LHCN-M2 (cell line): ENCODE results near the gene APLF. TPM values are rescaled to one million over a fixed set of nuclear protein-coding genes. Genes with fewer than 3 reads are reported as not detected.
"Not testable (repeated sequence)": the region's sequence is repeated elsewhere in the genome, so short reads cannot be mapped to it uniquely, and the experiment has no call there.

ENCODE experiments used
- DNase-seq: peaks from one replicate; pipeline ENCODE4 v3.0.0-alpha.2; 2012; ENCODE audit warnings: low read depth
- total RNA-seq: library from RNA; depleted of rRNA; stranded (reverse); fragments of >200 nt; gene quantifications from 2 replicates; pipeline ENCODE4 v1.2.3, GENCODE V29; 2014

The APLF gene
- total RNA-seq, 1 experiment from 2014 or later: 3.4 TPM

DNA sequence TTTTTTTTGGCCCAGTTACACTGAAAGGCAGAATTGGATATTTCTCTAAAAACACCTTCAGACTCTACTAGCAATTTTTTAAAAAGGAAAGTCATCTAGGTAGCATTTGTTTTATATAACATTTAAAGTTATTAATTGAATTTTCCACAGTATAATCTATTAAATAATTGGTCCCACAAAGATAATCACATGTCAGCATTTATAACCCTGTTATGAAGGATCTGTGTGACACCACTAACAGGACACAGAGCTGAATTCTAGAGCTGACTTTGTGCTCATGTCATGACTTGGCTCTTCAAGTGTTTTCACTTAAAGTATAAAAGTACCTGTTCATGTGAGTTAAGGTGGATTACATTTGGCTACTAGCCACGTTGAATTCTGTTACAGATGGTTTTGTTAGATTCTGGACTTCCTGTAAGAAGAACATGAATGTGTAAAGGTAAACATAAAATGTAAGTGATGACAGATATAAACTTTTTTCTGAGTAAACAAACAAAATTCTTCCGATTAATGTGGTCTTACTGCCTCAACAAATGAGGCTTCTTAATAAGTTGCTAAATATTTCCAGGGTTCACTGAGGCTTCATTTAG, 106.9 kb downstream of the APLF start:
- no peak for DNase-seq

DNA sequence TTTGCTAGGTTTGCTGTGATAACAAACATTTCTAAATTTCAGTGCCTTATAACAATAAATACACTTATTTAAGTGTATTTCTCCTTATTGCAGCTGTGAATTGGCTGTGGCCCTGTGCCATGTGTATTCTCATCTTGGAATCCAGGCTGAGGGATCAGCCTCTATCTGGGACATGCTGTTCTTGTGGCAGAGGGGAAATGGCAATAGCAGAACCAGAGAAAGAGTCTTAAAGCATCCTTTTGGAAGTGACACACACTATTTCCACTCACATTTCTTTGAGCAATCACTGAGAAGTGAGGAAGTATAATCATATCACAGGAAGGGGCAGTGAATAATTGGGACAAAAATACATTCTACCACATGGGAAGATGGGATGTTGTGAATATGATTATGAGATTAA, 109.8 kb downstream of the APLF start:
- DNase-seq: peak; percentile 55

DNA sequence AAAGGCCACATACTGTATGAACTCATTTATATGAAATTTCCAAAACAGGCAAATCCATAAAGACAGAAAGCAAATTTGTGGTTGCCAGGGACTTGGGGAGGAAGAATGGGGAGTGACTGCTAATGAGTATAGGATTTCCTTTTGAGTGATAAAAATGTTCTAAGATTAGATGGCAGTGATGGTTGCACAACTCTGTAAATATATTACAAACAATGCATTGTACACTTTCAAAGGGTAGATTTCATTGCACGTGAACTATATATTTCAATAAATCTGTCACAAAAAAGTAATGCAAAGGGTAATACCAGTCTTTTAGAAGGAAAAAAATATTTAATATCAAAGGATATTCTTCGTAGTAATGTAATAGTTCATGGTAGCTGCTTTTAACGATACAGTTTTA, 112.3 kb downstream of the APLF start:
- DNase-seq: no peak

DNA sequence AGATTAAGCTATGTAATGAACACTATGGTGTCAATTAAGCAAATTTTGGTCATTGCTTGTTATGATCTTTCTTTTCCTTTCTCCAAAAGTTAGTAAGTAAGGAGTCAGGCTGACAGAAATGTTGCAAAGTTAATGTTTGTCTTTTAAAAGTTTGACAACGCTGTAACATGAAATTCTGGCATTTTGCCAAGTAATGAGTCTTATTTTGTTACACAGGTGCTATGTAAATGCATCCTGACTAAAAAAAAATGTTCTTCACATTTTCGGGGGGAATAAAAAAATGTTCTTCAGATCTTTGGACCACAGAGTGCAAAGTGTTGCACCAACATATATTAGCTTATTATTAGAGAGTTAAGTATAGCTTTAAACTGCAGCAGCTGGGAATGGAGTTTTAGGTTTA, 121.2 kb downstream of the APLF start:
- DNase-seq: no peak

DNA sequence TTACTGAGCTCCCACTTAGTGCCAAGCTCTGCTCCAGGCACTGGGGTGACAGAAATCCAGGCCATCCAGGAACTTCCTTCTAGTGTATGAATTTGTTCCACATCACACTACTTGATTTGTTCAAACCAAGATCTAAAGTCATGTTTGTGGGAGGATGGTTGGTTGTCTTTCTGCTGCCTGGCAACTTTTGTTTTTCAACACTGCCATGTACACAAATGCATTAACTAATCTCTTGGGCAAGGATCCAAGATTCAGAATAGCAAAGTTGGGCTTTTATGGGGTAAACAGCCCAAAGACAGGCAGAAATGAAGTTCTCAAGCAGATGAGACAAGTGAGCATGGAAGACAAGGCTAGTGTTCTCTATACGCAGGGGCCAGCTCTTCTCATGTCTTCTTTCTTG, 122.6 kb downstream of the APLF start:
- DNase-seq: peak; percentile 14

DNA sequence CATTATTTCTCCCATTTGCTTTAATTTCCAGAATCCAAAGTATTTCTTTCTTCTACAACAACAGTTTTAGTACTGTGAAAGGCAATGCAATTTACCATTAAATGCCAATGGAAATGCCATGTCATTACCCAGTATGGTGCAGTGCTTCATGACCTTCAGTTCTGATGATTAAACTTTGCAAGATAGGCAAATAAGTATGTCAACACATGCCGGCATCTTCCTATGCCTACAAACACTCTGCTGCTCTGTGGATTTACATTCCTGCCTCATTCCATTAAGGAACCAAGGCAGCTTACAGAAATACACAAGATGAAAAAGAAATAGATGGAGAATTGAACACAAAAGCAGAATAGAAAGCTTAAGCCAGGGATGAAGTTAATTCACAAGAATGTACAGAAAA, 123.3 kb downstream of the APLF start:
- DNase-seq: no peak

DNA sequence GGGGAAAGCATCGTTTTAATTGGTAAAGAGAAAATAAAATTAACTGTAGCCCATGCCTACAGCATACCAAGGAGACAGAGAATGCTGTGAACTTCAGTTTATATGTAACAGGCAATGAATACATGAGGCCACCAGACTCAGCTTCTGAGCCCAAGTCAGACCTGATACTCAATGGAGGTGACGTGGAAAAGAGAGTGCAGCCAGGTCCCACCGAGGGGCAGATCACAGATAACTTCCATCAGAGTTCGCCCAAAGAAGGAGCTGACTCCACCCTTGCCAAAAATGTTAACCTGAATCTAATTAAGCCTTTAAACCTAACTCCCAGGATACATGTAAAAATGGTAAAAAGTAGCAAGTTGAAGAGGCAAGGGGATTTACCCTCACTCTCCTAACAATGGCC, 123.8 kb downstream of the APLF start:
- no peak for DNase-seq

DNA sequence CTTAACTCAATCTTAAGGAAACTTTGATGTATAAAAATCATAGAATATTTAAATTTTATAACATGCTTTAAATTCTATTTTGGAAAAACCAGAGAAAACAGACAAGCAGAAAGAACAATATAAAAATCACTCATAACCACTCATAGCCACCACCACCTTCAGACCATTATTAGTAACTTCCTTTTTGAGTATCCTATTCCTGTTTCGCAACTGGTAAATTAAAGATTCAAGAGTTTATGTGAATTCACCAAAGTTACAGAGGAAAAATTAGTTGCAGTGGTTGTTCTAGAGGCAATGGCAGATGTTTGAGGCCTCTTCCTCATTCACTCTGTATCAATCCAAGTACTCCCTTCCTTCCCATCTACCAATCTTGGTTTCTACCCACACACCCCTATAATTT, 126.7 kb downstream of the APLF start:
- peak; percentile 7 for DNase-seq

DNA sequence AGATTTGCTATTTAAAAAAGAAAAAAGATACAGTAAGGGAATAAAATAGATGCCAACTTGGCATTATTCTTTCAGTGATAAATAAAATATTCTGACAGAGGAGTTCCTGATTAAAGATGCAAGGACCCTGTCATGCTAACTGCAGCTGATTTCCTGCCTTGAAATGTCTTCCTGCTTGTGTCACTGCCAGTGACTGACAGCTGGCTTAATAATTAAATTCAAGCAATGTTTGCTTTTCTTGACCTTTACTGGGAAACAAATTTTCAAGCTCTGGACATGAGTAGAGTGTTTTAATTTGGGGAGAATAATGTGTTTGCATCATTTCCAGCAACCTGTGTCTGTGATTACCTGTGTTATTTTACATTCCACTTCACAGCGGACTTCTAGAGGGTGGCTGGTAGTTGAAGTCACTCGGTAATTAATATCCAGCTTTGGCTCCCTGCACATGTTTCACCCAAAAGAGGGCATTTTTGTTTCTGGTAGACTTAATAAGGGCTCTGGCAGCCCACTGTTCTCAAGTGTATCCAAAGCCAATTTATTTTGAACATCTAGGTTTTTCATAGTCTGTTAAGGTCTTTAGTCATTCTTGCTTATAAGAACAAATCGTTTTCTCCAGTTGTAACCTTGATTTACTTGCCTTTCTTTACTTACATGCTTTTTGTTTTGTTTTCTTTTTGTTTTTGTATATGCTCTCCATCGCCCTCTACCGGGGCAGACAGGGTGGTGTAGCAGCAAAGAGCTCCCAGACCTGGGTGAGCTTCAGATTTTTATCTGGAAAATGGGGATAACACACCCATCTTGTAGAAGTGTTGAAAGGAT, 127.5 kb downstream of the APLF start:
- peak; percentile 51 for DNase-seq

DNA sequence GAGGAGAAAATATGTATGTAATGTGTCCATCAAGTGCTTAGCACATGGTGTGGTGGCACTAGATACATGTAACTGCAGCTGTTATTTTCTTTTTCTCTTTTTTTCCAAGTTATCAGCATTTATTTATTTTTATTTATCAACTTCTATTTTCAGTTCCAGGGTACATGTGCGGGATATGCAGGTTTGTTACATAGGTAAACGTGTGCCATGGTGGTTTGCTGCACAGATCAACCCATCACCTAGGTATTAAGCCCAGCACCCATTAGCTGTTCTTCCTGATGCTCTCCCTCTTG, 128.1 kb downstream of the APLF start:
- not testable (repeated sequence) for DNase-seq

DNA sequence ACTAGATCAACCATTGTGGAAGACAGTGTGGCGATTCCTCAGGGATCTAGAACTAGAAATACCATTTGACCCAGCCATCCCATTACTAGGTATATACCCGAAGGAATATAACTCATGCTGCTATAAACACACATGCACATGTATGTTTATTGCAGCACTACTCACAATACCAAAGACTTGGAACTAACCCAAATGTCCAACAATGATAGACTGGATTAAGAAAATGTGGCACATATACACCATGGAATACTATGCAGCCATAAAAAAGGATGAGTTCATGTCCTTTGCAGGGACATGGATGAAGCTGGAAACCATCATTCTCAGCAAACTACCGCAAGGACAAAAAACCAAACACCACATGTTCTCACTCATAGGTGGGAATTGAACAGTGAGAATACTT, 133.1 kb downstream of the APLF start:
- DNase-seq: not testable (repeated sequence)

DNA sequence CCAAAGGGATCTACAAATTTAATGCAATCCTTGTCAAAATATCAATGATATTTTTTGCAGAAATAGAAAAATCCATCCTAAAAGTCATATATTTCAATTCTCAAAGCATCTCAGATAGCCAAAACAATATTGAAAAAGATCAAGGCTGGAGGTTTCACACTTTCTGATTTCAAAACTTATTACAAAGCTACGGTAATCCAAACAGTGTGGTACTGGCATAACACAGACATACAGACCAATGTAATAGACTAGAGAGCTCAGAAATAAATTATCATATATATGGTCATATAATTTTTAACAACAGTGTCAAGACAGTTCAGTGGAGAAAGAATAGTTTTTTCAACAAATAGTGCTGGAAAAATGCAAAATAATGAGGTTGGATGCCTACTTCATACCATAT, 135.7 kb downstream of the APLF start:
- no peak for DNase-seq

DNA sequence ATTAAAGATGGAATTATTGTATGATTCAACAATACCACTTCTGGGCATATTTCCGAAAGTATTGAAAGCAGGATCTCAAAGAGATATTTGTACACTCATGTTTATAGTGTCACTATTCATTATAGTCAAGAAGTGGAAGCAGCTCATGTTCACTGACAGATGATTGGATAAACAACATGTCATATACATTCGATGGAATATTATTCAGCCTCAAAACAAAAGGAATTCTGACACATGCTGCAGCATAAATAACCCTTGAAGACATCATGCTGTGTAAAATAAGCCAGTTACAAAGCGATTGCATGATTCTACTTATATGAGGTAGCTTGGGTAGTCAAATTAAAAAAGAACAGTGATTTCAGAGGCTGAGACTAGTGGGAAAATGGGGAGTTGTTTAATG, 136.7 kb downstream of the APLF start:
- no peak for DNase-seq

DNA sequence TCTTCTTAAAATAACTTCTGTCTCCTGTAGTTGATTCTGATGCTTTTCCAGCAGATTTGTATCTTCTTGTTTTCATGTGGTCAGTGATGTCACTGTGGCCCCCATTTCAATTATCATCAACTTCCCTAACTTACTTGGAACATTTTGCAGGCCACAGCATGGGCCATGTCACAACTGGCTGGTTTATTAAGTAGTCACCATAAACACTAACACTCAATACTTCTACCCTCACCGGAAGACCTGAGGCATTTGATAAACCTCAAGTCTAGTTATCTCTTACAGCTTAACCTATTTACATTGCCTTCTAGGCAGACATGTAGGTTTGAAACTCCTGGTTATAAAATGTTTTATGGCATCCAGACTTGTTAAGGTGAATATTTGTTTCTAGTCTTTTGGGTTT, 138.6 kb downstream of the APLF start:
- no peak for DNase-seq

DNA sequence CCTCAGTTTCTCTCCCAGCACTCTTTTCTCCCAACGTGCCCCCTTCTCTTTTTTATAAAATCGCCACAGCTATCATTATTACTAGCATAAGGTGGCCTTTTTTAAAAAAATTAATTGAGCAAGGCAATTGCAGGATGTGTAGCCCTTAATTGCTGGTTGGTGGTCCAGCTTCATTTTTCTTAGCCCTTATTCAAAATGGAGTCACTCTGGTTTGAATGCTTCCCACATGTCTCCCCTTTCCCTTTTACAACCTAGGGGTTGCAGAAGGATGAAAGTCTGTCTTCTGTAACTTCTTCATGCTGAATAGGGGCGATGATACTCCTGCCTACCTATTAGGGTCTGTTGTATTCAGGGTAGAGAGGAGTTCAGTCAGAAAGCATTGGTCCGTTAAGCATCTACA, 139.4 kb downstream of the APLF start:
- no peak for DNase-seq

DNA sequence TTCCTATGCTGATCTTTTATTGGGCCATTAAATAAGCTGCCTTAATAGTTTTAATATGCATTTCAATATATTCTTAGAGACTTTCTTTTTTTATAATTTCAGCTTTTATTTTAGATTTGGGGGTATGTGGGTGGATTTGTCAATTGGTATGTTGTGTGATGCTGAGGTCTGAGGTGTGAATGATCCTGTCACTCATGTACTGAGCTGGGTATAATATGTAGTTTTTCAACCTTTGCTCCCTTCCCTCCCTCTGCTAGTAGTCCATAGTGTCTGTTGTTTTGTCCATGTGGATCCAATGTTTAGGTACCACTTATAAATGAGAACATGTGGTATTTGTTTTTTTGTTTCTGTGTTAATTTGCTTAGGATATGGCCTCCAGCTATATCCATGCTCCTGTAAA, 140.5 kb downstream of the APLF start:
- no peak for DNase-seq

DNA sequence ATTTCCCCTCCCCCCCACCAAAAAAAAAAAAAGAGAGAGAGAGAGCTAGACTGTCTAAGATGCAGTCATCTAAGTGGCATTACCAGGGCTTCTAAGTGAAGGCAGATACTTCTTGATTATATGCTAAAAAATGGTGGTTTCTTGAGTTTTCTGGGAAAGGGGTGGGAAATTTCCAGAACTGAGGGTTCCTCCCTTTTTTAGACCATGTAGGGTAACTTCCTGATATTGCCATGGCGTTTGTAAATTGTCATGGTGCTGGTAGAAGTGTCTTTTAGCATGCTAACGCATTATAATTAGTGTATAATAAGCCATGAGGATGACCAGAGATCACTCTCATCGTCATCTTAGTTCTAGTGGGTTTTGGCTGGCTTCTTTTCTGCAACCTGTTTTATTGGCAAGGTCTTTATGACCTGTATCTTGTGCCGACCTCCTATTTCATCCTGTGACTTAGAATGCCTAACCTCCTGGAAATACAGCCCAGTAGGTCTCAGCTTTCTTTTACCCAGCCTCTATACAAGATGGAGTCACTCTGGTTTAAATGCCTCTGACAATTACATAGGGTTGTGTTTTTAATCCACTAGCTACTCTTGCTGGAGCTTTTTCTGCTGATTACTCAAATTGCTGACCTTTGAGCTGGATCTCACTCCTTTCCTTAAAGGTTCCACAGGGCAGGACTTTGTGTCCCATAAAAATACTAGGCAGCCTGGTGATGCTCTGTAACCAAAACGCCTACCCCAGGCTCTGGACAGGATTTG, 145.6 kb downstream of the APLF start:
- DNase-seq: no peak

DNA sequence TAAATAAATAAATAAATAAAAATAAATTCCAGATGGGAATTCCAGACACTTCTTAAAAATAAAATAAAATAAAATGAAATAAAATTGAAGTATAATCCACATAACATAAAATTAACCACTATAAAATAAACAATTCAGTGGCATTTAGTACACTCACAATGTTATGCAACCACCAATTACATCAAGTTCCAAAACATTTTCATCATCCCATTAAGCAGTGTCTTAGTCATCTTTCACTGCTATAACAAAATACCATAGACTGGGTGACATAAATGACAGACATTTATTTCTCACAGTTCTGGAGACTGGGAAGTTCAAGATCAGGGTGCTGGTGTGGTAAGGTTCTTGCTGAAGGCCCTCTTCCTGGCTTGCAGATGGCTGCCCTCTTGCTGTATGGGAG, 153.4 kb downstream of the APLF start:
- no peak for DNase-seq

DNA sequence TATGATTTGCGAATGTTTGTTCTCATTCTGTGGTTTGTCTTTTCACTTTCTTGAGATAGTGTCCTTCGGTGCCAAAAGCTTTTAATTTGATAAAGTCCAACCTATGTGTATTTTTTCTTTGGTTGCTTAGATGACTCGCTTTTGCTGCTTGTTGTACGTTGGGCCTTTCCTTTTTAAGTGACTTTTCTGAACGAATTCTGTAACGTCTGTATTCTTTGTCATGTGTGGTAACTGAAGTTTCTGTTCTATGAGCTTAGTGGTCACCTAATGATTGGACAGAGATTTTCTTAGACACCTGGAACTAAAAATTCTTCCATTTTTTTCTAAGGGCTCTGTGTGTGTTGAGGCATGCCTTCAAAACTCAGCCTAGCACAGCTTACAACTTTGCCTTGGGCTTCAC, 156.4 kb downstream of the APLF start:
- DNase-seq: no peak

DNA sequence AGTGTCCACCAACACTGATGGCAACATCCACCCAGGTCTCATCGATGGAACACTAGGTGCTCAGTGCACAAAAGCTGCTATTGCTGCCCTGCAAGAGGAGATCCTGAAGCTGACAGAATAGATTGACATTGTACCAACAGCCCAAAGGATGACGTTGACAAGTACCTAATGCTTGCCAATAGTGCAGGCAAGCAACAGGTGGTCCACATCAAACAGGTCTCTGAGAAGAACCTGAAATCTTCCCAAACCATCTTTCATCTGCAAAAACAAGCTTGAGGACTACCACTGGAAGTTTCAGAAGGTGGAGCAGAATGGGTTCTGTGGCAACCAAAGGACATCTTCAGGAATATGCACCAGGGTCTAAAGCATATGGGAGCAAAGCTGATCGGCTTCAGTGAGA, 160.2 kb downstream of the APLF start:
- no peak for DNase-seq
